ENCODE results near the gene SNRPA. TPM values are rescaled to one million over a fixed set of nuclear protein-coding genes. Genes with fewer than 3 reads are reported as not detected.
A peak's percentile ranks its signal among the peaks of the same experiment; 100 is the strongest.

Gene SNRPA
- polyA plus RNA-seq, 1 of the 3 experiments (the other 2 are of a cell fraction) = 121 TPM

GRCh38 chr19:40713939-40714338 is 37.1 kb upstream of the SNRPA start:
- H3K9me3 ChIP-seq = no peaks in the 10 kb centered on the region
- POLR2A ChIA-PET = no interaction called here
- H3K9ac ChIP-seq = peak overlapping the region; percentile 98
- no peaks in the 10 kb centered on the region for H3K9me2 ChIP-seq
- 94% methylated on average over 6 of the region's 11 CpGs for WGBS (ENCODE audit: low lambda C conversion rate)
- H4K20me1 ChIP-seq (ENCODE audit: insufficient read depth) = no peaks in the 10 kb centered on the region
- H3K4me1 ChIP-seq (ENCODE audit: control insufficient read depth in 1 of 2, insufficient read depth in 2 of 2, low read depth in 1 of 2, low read length in 1 of 2) = peaks cover 8 to 30% of the 10 kb centered on the region in 2 experiments; a peak in 1 of 4 replicates
- no peaks in the 10 kb centered on the region for H3K27me3 ChIP-seq (ENCODE audit: insufficient read depth)
- peak overlapping the region; percentile 89 for H3K4me2 ChIP-seq
- CTCF ChIA-PET = no interaction called here
- peaks cover 17% of the 10 kb centered on the region for H3F3A ChIP-seq (replicated peaks; ENCODE audit: insufficient read depth)
- peak overlapping the region; percentile 96 to 100 for H3K27ac ChIP-seq (ENCODE audit: low read depth in 2 of 2, low read length in 1 of 2)
- H3K4me3 ChIP-seq (ENCODE audit: low read depth in 2 of 2, low read length in 1 of 2) = peak overlapping the region; percentile 70 to 80
- DNase-seq = no peak
- peaks cover 2 to 16% of the 10 kb centered on the region in 2 experiments for H3K36me3 ChIP-seq (replicated peaks in 1 of 2; ENCODE audit: control insufficient read depth in 1 of 2, insufficient read depth in 2 of 2, low read length in 1 of 2)
- no peak for TF ChIP-seq JUND (IDR thresholded peaks at IDR 0.05)
- H2AFZ ChIP-seq (ENCODE audit: low read depth) = no peak overlapping the region
- peaks cover 33% of the 10 kb centered on the region for H3K79me2 ChIP-seq (ENCODE audit: insufficient read depth)

GRCh38 chr19:40714441-40715299 is 36.3 kb upstream of the SNRPA start:
- Histone ChIP-seq H3K4me1 (ENCODE audit: control insufficient read depth in 1 of 2, insufficient read depth in 2 of 2, low read depth in 1 of 2, low read length in 1 of 2) (peaks cover 8 to 32% of the 10 kb centered on the region in 2 experiments; a peak in 1 of 4 replicates), H3K9ac (peak overlapping the region; percentile 98), H3K36me3 (replicated peaks in 1 of 2; ENCODE audit: control insufficient read depth in 1 of 2, insufficient read depth in 2 of 2, low read length in 1 of 2) (peaks cover 2 to 16% of the 10 kb centered on the region in 2 experiments), H3K27me3 (ENCODE audit: insufficient read depth) (no peaks in the 10 kb centered on the region), H3F3A (replicated peaks; ENCODE audit: insufficient read depth) (peaks cover 17% of the 10 kb centered on the region), H2AFZ (ENCODE audit: low read depth) (peak overlapping the region; percentile 63; the same call in 1 of the 2 replicates), H3K9me3 (no peaks in the 10 kb centered on the region), H3K79me2 (ENCODE audit: insufficient read depth) (peaks cover 40% of the 10 kb centered on the region), H4K20me1 (ENCODE audit: insufficient read depth) (no peaks in the 10 kb centered on the region; the same call in 1 of the 2 replicates), H3K4me3 (ENCODE audit: low read depth in 2 of 2, low read length in 1 of 2) (peak overlapping the region; percentile 70 to 80), H3K9me2 (no peaks in the 10 kb centered on the region), H3K27ac (ENCODE audit: low read depth in 2 of 2, low read length in 1 of 2) (peak overlapping the region; percentile 96 to 100), H3K4me2 (peak overlapping the region; percentile 89)
- WGBS (ENCODE audit: low lambda C conversion rate) = 2% methylated on average over 30 of the region's 31 CpGs
- POLR2A ChIA-PET = no interaction called here
- peak; percentile 95 for DNase-seq
- CTCF ChIA-PET = no interaction called here
- TF ChIP-seq TAF1 (IDR thresholded peaks at IDR 0.05; ENCODE audit: borderline replicate concordance, low read depth, low read length) (no peak; the same call in 1 of the 2 replicates), USF1 (IDR thresholded peaks at IDR 0.05; ENCODE audit: borderline replicate concordance, low read depth) (no peak), REST (IDR thresholded peaks at IDR 0.05; ENCODE audit: low read depth, low read length) (no peak), FOXM1 (IDR thresholded peaks at IDR 0.05; ENCODE audit: low read depth) (no peak), RFX5 (IDR thresholded peaks at IDR 0.05; ENCODE audit: low read length) (no peak), NRF1 (IDR thresholded peaks at IDR 0.05; ENCODE audit: low read depth, low read length) (0 out of 2 replicates have a peak, but pooled peaks have one; percentile 28), CTCF (IDR thresholded peaks at IDR 0.05) (no peak), TEAD4 (IDR thresholded peaks at IDR 0.05; ENCODE audit: borderline replicate concordance, insufficient read depth) (no peak), RAD21 (IDR thresholded peaks at IDR 0.05; ENCODE audit: low read length) (no peak), YY1 (IDR thresholded peaks at IDR 0.05; ENCODE audit: low read depth) (no peak), MXI1 (IDR thresholded peaks at IDR 0.05; ENCODE audit: low read depth, low read length) (no peak; the same call in 1 of the 2 replicates), USF2 (IDR thresholded peaks at IDR 0.05; ENCODE audit: borderline replicate concordance, low read depth, low read length) (no peak), MEF2A (IDR thresholded peaks at IDR 0.05; ENCODE audit: borderline replicate concordance, low read depth) (no peak), SMC3 (IDR thresholded peaks at IDR 0.05; ENCODE audit: low read depth, low read length) (no peak), NFIC (IDR thresholded peaks at IDR 0.05; ENCODE audit: borderline replicate concordance) (no peak), RCOR1 (IDR thresholded peaks at IDR 0.05; ENCODE audit: low read length) (no peak), FOXJ3 (CRISPR knock-in tag; IDR thresholded peaks at IDR 0.05) (no peak), MAX (IDR thresholded peaks at IDR 0.05; ENCODE audit: low read depth) (no peak), JUND (IDR thresholded peaks at IDR 0.05) (no peak)
